Skeletal muscle cell (primary cell): ENCODE measurements around the gene AR.
A peak's percentile ranks its signal among the peaks of the same experiment; 100 is the strongest.

Experiments used
- DNase-seq: peaks from one replicate; pipeline ENCODE4 v3.0.0-alpha.2; 2010; ENCODE audit warnings: low read depth
- H3K4me3 ChIP-seq: 2 replicates; pipeline ENCODE4 v1.5.1; 2011; ENCODE audit warnings: low read depth, mild to moderate bottlenecking, control low read depth, low read length, moderate library complexity

The AR gene, protein sequence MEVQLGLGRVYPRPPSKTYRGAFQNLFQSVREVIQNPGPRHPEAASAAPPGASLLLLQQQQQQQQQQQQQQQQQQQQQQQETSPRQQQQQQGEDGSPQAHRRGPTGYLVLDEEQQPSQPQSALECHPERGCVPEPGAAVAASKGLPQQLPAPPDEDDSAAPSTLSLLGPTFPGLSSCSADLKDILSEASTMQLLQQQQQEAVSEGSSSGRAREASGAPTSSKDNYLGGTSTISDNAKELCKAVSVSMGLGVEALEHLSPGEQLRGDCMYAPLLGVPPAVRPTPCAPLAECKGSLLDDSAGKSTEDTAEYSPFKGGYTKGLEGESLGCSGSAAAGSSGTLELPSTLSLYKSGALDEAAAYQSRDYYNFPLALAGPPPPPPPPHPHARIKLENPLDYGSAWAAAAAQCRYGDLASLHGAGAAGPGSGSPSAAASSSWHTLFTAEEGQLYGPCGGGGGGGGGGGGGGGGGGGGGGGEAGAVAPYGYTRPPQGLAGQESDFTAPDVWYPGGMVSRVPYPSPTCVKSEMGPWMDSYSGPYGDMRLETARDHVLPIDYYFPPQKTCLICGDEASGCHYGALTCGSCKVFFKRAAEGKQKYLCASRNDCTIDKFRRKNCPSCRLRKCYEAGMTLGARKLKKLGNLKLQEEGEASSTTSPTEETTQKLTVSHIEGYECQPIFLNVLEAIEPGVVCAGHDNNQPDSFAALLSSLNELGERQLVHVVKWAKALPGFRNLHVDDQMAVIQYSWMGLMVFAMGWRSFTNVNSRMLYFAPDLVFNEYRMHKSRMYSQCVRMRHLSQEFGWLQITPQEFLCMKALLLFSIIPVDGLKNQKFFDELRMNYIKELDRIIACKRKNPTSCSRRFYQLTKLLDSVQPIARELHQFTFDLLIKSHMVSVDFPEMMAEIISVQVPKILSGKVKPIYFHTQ

GRCh38 chrX:67543818-67544217, at the start of gene AR:
Gene AR, plus strand, starts transcription at chrX:67544021. Its CDS starts 1,126 bp downstream, at chrX:67545147.
- peak; percentile 37 for DNase-seq
- peak within 1 kb of the TSS; percentile 59 for H3K4me3 ChIP-seq

DNA sequence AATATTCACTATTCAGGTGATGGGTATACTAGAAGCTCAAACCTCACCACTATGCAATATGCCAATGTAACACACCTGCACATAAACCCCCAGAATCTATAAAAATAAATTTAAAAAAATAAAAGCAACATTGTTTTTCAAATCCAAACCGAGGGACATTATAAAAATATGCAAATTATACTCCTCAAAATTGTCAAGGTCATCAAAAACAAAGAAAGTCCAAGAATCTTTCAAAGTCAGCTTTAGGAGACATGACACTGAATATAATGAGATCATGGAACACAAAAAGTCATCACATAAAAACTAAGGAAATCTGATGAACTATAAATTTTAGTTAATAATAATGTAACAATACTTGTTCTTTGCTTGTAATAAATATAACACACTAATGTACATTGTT, 43.2 kb upstream of the AR start:
- DNase-seq: no peak

GRCh38 chrX:67503004-67503403, 40.8 kb upstream of the AR start:
- DNase-seq: no peak
- H3K4me3 ChIP-seq: no peak overlapping the region

More for the DNA sequence above, 43.2 kb upstream of the AR start:
- H3K4me3 ChIP-seq: no peak overlapping the region

- no peak for DNase-seq
- no peak overlapping the region for H3K4me3 ChIP-seq
These were observed 40.4 kb upstream of the AR start for GRCh38 chrX:67503453-67503852.

- no peak overlapping the region for H3K4me3 ChIP-seq
- no peak for DNase-seq
These were observed 23.1 kb upstream of the AR start for GRCh38 chrX:67520671-67521070.

GRCh38 chrX:67523002-67523681, 20.7 kb upstream of the AR start:
- DNase-seq: no peak
- no peak overlapping the region for H3K4me3 ChIP-seq

DNA sequence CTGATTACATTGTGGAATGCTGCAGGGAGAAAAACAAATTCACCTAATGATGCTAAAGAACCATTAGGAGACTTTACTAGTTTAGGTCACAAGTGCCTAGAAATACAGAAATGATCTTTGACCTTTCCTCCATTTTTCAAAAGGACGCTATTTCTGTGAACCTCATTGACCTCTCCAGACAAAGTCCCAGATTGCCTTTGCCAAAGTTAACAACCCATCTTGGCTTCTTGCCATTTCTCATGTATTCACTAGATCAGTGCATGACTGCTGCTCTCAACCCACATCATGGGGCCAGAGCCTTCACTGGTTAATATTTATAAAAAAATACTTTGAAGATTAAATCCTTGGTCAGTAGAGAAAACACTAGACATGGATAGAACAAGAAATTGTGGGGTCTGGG, 19.9 kb upstream of the AR start:
- H3K4me3 ChIP-seq: no peak overlapping the region
- no peak for DNase-seq

- no peak for DNase-seq
- H3K4me3 ChIP-seq: no peak overlapping the region
These were observed 19.4 kb upstream of the AR start for GRCh38 chrX:67524428-67524827.

- no peak overlapping the region for H3K4me3 ChIP-seq
- DNase-seq: no peak
These were observed 18.7 kb upstream of the AR start for GRCh38 chrX:67524950-67525691.

DNA sequence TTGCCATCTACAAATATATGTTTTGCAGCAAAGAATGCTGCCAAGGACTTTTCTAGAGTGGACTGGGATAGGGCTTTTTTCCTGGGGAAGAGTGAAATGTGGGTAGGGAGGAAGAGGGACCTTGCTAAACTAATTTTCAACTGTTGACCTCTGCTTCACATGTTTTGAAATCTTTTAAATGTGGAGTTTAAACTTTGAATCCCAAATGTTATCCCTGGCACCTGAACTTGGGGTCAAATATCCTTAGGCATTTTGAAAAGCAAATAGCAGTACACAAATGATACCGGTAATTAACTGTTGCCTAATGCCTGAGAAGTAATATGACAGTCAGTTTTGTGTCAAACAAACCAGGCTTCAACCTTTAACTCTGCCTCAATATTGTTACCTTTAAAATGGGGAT, 7.3 kb upstream of the AR start:
- no peak for DNase-seq

DNA sequence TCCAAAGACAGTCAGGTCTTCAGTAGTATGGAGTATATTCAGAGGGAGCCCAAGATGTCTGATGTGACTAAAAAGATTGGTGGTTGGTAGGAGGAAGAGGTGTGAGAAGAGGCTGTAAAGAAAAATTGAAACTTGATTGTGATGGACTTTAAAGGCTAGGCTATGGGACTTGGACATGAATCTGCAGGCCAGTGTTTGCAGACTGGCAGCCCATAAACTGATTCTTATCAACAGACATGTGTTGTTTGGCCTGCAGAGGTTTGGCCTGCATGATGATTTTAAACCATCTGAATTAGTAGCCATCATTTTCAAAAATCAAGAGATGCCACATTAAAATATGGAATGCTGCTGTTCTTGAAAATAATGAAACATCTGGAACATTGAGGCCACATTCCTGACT, 5.4 kb upstream of the AR start:
- no peak for DNase-seq
- no peak overlapping the region for H3K4me3 ChIP-seq

More for the DNA sequence above, 7.3 kb upstream of the AR start:
- H3K4me3 ChIP-seq: no peak overlapping the region

GRCh38 chrX:67544281-67545035, 637 bp downstream of the AR start:
- DNase-seq: no peak

DNA sequence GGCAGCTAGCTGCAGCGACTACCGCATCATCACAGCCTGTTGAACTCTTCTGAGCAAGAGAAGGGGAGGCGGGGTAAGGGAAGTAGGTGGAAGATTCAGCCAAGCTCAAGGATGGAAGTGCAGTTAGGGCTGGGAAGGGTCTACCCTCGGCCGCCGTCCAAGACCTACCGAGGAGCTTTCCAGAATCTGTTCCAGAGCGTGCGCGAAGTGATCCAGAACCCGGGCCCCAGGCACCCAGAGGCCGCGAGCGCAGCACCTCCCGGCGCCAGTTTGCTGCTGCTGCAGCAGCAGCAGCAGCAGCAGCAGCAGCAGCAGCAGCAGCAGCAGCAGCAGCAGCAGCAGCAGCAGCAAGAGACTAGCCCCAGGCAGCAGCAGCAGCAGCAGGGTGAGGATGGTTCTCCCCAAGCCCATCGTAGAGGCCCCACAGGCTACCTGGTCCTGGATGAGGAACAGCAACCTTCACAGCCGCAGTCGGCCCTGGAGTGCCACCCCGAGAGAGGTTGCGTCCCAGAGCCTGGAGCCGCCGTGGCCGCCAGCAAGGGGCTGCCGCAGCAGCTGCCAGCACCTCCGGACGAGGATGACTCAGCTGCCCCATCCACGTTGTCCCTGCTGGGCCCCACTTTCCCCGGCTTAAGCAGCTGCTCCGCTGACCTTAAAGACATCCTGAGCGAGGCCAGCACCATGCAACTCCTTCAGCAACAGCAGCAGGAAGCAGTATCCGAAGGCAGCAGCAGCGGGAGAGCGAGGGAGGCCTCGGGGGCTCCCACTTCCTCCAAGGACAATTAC, 1.4 kb downstream of the AR start:
- DNase-seq: peak; percentile 36
- peak overlapping the region; percentile 59 for H3K4me3 ChIP-seq

More at GRCh38 chrX:67544281-67545035, 637 bp downstream of the AR start:
- H3K4me3 ChIP-seq: peak overlapping the region; percentile 59

DNA sequence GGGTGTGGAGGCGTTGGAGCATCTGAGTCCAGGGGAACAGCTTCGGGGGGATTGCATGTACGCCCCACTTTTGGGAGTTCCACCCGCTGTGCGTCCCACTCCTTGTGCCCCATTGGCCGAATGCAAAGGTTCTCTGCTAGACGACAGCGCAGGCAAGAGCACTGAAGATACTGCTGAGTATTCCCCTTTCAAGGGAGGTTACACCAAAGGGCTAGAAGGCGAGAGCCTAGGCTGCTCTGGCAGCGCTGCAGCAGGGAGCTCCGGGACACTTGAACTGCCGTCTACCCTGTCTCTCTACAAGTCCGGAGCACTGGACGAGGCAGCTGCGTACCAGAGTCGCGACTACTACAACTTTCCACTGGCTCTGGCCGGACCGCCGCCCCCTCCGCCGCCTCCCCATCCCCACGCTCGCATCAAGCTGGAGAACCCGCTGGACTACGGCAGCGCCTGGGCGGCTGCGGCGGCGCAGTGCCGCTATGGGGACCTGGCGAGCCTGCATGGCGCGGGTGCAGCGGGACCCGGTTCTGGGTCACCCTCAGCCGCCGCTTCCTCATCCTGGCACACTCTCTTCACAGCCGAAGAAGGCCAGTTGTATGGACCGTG, 2.2 kb downstream of the AR start:
- no peak for DNase-seq
- peak overlapping the region; percentile 59 for H3K4me3 ChIP-seq

GRCh38 chrX:67546496-67547423, 2.9 kb downstream of the AR start:
- peak overlapping the region; percentile 59 for H3K4me3 ChIP-seq
- no peak for DNase-seq

DNA sequence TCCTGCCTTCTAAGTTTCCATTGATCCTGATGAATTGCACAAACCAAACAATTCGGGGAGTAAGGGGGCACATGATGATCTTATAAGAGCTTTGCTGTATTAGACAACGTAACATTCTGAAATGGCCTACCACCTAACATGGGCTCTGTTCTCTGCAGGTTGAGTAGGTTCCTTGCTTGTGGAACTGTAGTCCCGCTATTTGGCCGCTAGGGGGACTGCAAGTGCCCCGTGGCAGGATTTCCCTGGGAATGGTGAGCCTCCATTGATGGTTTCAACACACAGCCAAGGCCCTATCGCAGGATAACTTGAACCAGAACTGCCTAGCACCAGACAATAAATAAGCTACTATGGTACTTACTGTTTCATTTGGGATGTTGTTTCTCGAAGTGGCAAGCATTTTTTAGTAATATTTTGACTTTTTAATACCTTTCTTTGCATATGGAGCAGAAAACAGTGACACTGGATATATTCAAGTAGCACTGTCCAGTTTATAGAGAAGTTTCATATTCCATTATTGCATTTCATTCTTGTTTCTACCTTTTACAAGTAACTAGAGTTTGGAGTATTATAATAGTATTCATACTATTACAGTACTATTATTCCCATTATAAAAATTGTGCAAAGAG, 11.9 kb downstream of the AR start:
- H3K4me3 ChIP-seq: no peak overlapping the region
- no peak for DNase-seq
